ENCODE data around the gene HLA-DQB2. TPM values are rescaled to one million over a fixed set of nuclear protein-coding genes. Genes with fewer than 3 reads are reported as not detected.
"Not testable (repeated sequence)": the region's sequence is repeated elsewhere in the genome, so short reads cannot be mapped to it uniquely, and the experiment has no call there.

Gene HLA-DQB2
- total RNA-seq (under 1 TPM; 0.62 to 0.79 TPM), polyA plus RNA-seq (ENCODE audit: insufficient read depth, low read depth, low replicate concordance) (6.2 TPM)
- long read RNA-seq, donor 1 = 0 reads
- long read RNA-seq, donor 2 = 0 reads

DNA sequence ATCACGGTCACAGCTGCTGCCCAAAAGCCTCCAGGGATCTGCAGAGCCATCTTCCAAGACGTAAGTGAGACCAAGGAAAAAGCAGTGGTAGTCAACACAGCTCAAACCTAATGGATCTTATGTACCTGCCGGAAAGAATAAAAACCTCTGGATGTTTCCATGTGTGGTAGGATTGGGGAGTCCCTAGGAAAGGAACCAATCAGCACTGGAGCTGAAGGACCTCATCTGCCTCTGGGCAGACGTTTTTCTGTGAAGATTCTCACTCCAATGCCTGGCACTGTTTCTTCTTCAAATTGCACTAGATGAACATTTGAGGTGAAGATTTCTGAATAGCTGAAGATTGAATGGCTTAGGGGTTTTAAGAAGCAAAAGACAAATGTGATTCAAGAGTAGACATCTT, at the start of gene HLA-DQB2:
Gene HLA-DQB2, minus strand, starts transcription at position 112 of the 400 bp plus-strand sequence. Its CDS starts 62 bp downstream, at position 50.
- H3K27ac ChIP-seq = no peak within 1 kb of the TSS
- TF ChIP-seq CTCF (IDR thresholded peaks at IDR 0.05) (no peak), POLR2A (IDR thresholded peaks at IDR 0.05) (no peak)
- no peaks in the 10 kb centered on the region for H3K4me1 ChIP-seq
- intact Hi-C loops (cut with DNase I; ENCODE audit: low total_unique reads) = loop anchor here (10.0 kb wide), 1 partner anchor 99 kb away; the partner anchor contains the start of gene HLA-DQB1
- WGBS, 2 donors = 43 to 53% methylated on average over 4 of the region's 4 CpGs
- no peaks in the 10 kb centered on the region for H3K36me3 ChIP-seq (ENCODE audit: low read depth, missing control alignments)
- no peak within 1 kb of the TSS for H3K4me3 ChIP-seq
- H3K27me3 ChIP-seq = no peaks in the 10 kb centered on the region
- H3K9me3 ChIP-seq = no peaks in the 10 kb centered on the region
- DNase-seq = no peak

DNA sequence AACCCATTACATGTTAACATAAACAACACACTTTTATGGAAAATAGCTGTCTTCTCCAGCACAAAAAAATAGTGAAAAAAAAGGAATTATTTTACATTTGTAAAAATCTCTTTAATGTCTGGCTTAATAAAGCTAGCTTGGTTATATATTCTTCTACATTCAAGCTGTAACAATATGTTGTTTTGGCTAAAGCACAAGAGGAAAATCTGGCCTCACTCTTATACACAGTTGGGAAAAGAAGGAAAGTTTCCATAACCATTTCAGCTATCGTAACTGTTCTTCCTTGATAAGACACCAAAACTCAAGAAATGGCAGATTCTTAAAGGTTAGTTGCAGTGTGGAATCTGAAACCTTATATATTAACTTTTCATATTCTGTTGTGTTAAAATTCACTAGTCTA, 45.8 kb upstream of the HLA-DQB2 start:
- DNase-seq = no peak
- intact Hi-C loops (cut with DNase I; ENCODE audit: low total_unique reads) = no loop called here
- Histone ChIP-seq H3K27ac (no peak overlapping the region), H3K36me3 (ENCODE audit: low read depth, missing control alignments) (no peaks in the 10 kb centered on the region), H3K4me3 (no peak overlapping the region), H3K9me3 (no peaks in the 10 kb centered on the region), H3K27me3 (no peaks in the 10 kb centered on the region), H3K4me1 (no peaks in the 10 kb centered on the region)
- no peak for TF ChIP-seq CTCF (IDR thresholded peaks at IDR 0.05)
- TF ChIP-seq POLR2A (IDR thresholded peaks at IDR 0.05) = no peak
- 0 to 2% methylated on average over 1 of the region's 1 CpG for WGBS, 2 donors

DNA sequence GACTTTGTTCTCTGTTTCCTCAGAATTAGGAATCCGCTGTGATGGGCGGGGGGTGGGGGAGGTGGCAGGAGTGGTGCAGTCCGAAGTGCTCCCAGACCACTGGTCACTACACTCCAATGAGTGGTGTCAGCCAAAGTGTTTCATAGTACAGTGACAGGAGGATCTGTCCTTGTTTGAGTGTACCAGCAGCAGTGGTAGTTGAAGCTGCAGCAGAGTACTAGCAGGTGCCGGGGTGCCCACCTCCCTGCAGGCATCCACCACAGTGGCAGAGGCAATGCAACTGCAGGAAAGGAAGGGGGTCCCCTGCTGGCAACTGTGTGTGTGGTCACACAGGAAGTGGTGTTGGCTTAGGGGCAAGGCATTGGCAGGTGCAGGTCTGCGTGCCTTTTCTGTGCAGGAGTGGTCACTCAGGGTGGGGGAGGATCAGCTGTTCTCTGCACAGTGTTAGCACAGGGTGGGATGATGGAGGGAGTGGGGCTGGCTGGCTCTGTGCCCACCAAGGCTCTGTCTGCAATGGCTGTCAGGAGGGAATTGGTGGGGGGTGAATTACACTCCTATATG, 43.8 kb upstream of the HLA-DQB2 start:
- intact Hi-C loops (cut with DNase I; ENCODE audit: low total_unique reads) = no loop called here
- H3K36me3 ChIP-seq (ENCODE audit: low read depth, missing control alignments) = no peaks in the 10 kb centered on the region
- TF ChIP-seq CTCF (IDR thresholded peaks at IDR 0.05) (no peak), POLR2A (IDR thresholded peaks at IDR 0.05) (no peak)
- 77 to 94% methylated on average over 4 to 5 of the region's 5 CpGs for WGBS, 2 donors
- H3K27me3 ChIP-seq = no peaks in the 10 kb centered on the region
- no peak for DNase-seq
- H3K27ac ChIP-seq = no peak overlapping the region
- no peak overlapping the region for H3K4me3 ChIP-seq
- H3K4me1 ChIP-seq = no peaks in the 10 kb centered on the region
- no peaks in the 10 kb centered on the region for H3K9me3 ChIP-seq

- H3K27me3 ChIP-seq; H3K36me3 ChIP-seq (ENCODE audit: low read depth, missing control alignments); intact Hi-C loops (cut with DNase I; ENCODE audit: low total_unique reads); H3K4me1 ChIP-seq; DNase-seq; H3K4me3 ChIP-seq; H3K27ac ChIP-seq; H3K9me3 ChIP-seq: not testable (repeated sequence)
These were observed 42.1 kb upstream of the HLA-DQB2 start for GRCh38 chr6:32805404-32805803.

- Histone ChIP-seq H3K9me3 (no peaks in the 10 kb centered on the region), H3K27me3 (no peaks in the 10 kb centered on the region), H3K36me3 (ENCODE audit: low read depth, missing control alignments) (no peaks in the 10 kb centered on the region), H3K27ac (no peak overlapping the region), H3K4me3 (no peak overlapping the region), H3K4me1 (no peaks in the 10 kb centered on the region)
- intact Hi-C loops (cut with DNase I; ENCODE audit: low total_unique reads) = no loop called here
- DNase-seq = no peak
- WGBS, 2 donors = 61 to 76% methylated on average over 2 of the region's 2 CpGs
- TF ChIP-seq POLR2A (IDR thresholded peaks at IDR 0.05) = no peak
- TF ChIP-seq CTCF (IDR thresholded peaks at IDR 0.05) = no peak
These were observed 40.1 kb upstream of the HLA-DQB2 start for GRCh38 chr6:32803416-32803815.
